Retinal pigment epithelial cell (primary cell): Measurements from ENCODE around the gene CDK5RAP2.

Experiments used
- DNase-seq: peaks from one replicate; pipeline ENCODE4 v3.0.0-alpha.2; 2010; ENCODE audit warnings: low read depth
- H3K4me3 ChIP-seq: 2 replicates; pipeline ENCODE4 v1.5.1; 2011; ENCODE audit warnings: mild to moderate bottlenecking, low read length, control low read depth, moderate library complexity
- TF ChIP-seq, protein P1 (sequence below): conservative IDR thresholded peaks from 2 replicates; pipeline ENCODE4 v1.5.1; 2011; ENCODE audit warnings: low read depth, low read length, control low read depth, inconsistent platforms

CDK5RAP2 gene

DNA sequence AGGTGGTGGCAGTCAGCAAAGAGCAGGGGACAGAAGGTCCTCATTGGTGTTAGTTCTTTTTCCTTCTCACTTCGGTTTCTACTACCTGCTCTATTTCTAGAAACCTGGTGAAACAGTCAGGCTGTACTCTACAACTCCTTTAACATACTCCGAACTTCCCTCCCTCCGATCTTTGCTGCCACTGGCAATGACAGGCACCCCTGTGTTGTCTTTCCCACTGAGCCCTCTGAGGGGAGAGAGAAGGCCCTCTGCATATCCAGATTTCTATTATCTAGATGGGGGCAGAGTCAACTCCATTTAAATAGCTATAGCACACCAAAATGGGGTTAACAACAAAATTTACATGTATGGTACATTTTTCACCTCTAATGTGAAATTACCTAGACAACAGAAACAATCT, 123.7 kb downstream of the CDK5RAP2 start:
- no peak overlapping the region for H3K4me3 ChIP-seq
- no peak for DNase-seq
- TF ChIP-seq, protein P1, sequence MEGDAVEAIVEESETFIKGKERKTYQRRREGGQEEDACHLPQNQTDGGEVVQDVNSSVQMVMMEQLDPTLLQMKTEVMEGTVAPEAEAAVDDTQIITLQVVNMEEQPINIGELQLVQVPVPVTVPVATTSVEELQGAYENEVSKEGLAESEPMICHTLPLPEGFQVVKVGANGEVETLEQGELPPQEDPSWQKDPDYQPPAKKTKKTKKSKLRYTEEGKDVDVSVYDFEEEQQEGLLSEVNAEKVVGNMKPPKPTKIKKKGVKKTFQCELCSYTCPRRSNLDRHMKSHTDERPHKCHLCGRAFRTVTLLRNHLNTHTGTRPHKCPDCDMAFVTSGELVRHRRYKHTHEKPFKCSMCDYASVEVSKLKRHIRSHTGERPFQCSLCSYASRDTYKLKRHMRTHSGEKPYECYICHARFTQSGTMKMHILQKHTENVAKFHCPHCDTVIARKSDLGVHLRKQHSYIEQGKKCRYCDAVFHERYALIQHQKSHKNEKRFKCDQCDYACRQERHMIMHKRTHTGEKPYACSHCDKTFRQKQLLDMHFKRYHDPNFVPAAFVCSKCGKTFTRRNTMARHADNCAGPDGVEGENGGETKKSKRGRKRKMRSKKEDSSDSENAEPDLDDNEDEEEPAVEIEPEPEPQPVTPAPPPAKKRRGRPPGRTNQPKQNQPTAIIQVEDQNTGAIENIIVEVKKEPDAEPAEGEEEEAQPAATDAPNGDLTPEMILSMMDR, result no peak

DNA sequence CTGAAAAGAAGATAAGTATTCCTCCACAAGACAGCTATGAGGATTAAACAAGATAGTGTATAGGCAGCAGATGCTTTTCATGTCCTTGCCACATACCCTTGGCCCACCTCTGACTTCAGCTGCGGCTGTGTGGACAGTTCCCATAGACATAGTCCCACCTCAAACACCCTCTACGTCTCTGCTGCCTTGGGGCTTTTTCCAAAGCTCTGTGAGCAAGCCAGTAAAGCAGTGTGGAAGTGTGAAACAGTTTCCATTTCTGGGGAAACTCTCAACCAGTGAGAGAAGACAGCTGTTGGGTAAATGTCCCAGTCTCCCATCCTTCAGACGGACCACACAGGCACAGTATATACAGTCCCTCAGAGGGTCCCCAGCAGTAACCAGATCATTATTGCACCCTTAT, 125.5 kb downstream of the CDK5RAP2 start:
- DNase-seq, result no peak
- TF ChIP-seq, protein P1, result no peak
- no peak overlapping the region for H3K4me3 ChIP-seq

GRCh38 chr9:120453792-120454191, 126.2 kb downstream of the CDK5RAP2 start:
- TF ChIP-seq, protein P1, result no peak
- no peak for DNase-seq
- H3K4me3 ChIP-seq, result no peak overlapping the region

- TF ChIP-seq, protein P1, result no peak
- no peak for DNase-seq
Measured at GRCh38 chr9:120452631-120453030, 127.3 kb downstream of the CDK5RAP2 start.

DNA sequence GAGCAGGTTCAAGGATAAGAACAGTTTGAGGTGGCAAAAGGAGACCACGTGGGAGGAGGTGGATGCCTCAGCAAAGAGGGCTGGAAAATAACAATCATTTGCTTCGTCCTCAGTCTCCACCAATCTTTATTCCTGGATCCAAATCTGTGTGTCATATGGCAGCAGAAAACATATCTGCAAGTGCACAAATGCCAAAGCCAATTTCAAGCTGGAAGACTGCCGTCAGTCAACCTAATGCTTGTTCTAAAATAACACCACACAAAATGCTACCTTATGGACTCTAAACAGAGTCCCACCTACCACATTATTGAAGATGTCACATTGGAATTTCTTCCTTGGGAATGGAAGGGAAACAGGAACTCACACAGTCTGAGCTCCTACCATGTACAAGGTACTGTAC, 129.1 kb downstream of the CDK5RAP2 start:
- TF ChIP-seq, protein P1, result no peak
- no peak for DNase-seq
- H3K4me3 ChIP-seq, result no peak overlapping the region

More at GRCh38 chr9:120452631-120453030, 127.3 kb downstream of the CDK5RAP2 start:
- H3K4me3 ChIP-seq, result no peak overlapping the region

GRCh38 chr9:120449566-120449965, 130.4 kb downstream of the CDK5RAP2 start:
- TF ChIP-seq, protein P1, result no peak
- no peak for DNase-seq
- H3K4me3 ChIP-seq, result no peak overlapping the region

GRCh38 chr9:120447959-120448500, 131.9 kb downstream of the CDK5RAP2 start:
- no peak overlapping the region for H3K4me3 ChIP-seq
- no peak for DNase-seq
- TF ChIP-seq, protein P1, result no peak
